Activated naive CD4-positive, alpha-beta T cell treated with anti-CD3 and anti-CD28 coated beads, Interleukin-2, amount 10 ng/mL, durations not matched to agents 7 days and 5 days (primary cell): Measurements from ENCODE around the gene PNN.
"Not testable (repeated sequence)": the region's sequence is repeated elsewhere in the genome, so short reads cannot be mapped to it uniquely, and the experiment has no call there.

ENCODE experiments used
- CTCF ChIA-PET: fragments of 350-600 bp; sonication (Branson Sonifier 250); formaldehyde crosslinking; loops from one replicate; lab custom pipeline; 2021; ENCODE audit warnings: antibody characterized with exemption; lab: Charles Lee
- DNase-seq: peaks from one replicate; pipeline ENCODE4 v3.0.0-alpha.2; 2020
- H3K27ac Mint-ChIP-seq: one replicate; pipeline ENCODE4 v1.8.0; 2021; ENCODE audit warnings: mild to moderate bottlenecking, moderate library complexity, mixed read lengths
- H3K27me3 Mint-ChIP-seq: one replicate; pipeline ENCODE4 v1.8.0; 2021; ENCODE audit warnings: mild to moderate bottlenecking, mixed read lengths
- H3K36me3 Mint-ChIP-seq: one replicate; pipeline ENCODE4 v1.8.0; 2021; ENCODE audit warnings: mixed read lengths
- H3K4me1 Mint-ChIP-seq: one replicate; pipeline ENCODE4 v1.8.0; 2021; ENCODE audit warnings: mixed read lengths
- H3K4me3 Mint-ChIP-seq: one replicate; pipeline ENCODE4 v1.8.0; 2021; ENCODE audit warnings: mild to moderate bottlenecking, moderate library complexity, mixed read lengths
- H3K9me3 Mint-ChIP-seq: one replicate; pipeline ENCODE4 v1.8.0; 2021; ENCODE audit warnings: mixed read lengths

Gene PNN

GRCh38 chr14:39173198-39173597 lies 1.9 kb upstream of the PNN start:
- H3K4me3 Mint-ChIP-seq, result peak overlapping the region; percentile 44
- no peak for DNase-seq
- peaks cover 4% of the 10 kb centered on the region for H3K27me3 Mint-ChIP-seq
- H3K9me3 Mint-ChIP-seq, result no peaks in the 10 kb centered on the region
- CTCF ChIA-PET, result no interaction called here
- peaks cover 60% of the 10 kb centered on the region for H3K4me1 Mint-ChIP-seq
- peak overlapping the region; percentile 77 for H3K27ac Mint-ChIP-seq
- H3K36me3 Mint-ChIP-seq, result peaks cover 35% of the 10 kb centered on the region

GRCh38 chr14:39175445-39176262 lies 600 bp downstream of the PNN start:
- Mint-ChIP-seq H3K4me1 (peaks cover 63% of the 10 kb centered on the region), H3K27me3 (peaks cover 4% of the 10 kb centered on the region), H3K4me3 (peak overlapping the region; percentile 99), H3K27ac (peak overlapping the region; percentile 99), H3K9me3 (no peaks in the 10 kb centered on the region), H3K36me3 (peaks cover 40% of the 10 kb centered on the region)
- CTCF ChIA-PET, result no interaction called here
- peak; percentile 59 for DNase-seq

- Mint-ChIP-seq H3K27ac (peak overlapping the region; percentile 99), H3K36me3 (peaks cover 40% of the 10 kb centered on the region), H3K9me3 (no peaks in the 10 kb centered on the region), H3K4me3 (peak overlapping the region; percentile 99), H3K4me1 (peaks cover 56% of the 10 kb centered on the region), H3K27me3 (peaks cover 4% of the 10 kb centered on the region)
- CTCF ChIA-PET, result no interaction called here
- DNase-seq, result no peak
These were observed 1.5 kb downstream of the PNN start for GRCh38 chr14:39176263-39177167.

GRCh38 chr14:39177168-39177545 lies 2.1 kb downstream of the PNN start:
- peak overlapping the region; percentile 42 for H3K27ac Mint-ChIP-seq
- peaks cover 4% of the 10 kb centered on the region for H3K27me3 Mint-ChIP-seq
- peaks cover 40% of the 10 kb centered on the region for H3K36me3 Mint-ChIP-seq
- no peak for DNase-seq
- CTCF ChIA-PET, result no interaction called here
- H3K9me3 Mint-ChIP-seq, result no peaks in the 10 kb centered on the region
- peak overlapping the region; percentile 99 for H3K4me3 Mint-ChIP-seq
- peaks cover 51% of the 10 kb centered on the region for H3K4me1 Mint-ChIP-seq

- Mint-ChIP-seq H3K9me3 (no peaks in the 10 kb centered on the region), H3K4me3 (peak overlapping the region; percentile 7), H3K4me1 (peaks cover 52% of the 10 kb centered on the region), H3K27ac (no peak overlapping the region), H3K36me3 (peaks cover 47% of the 10 kb centered on the region), H3K27me3 (peaks cover 4% of the 10 kb centered on the region)
- CTCF ChIA-PET, result interaction anchor here (1.3 to 1.4 kb wide), 2 partner anchors 9 to 47 kb away, joined by 3 read pairs; partner anchors contain the start of gene TRAPPC6B
- DNase-seq, result no peak
These were observed 4.0 kb downstream of the PNN start for GRCh38 chr14:39179042-39179441.

- H3K4me1 Mint-ChIP-seq, result peaks cover 41% of the 10 kb centered on the region
- H3K36me3 Mint-ChIP-seq, result peaks cover 51% of the 10 kb centered on the region
- H3K27ac Mint-ChIP-seq, result no peak overlapping the region
- no peaks in the 10 kb centered on the region for H3K9me3 Mint-ChIP-seq
- no peak overlapping the region for H3K4me3 Mint-ChIP-seq
- CTCF ChIA-PET, result interaction anchor here (0.9 kb wide), 1 partner anchor 49 kb away, joined by 4 read pairs; no protein-coding TSS in a partner anchor
- H3K27me3 Mint-ChIP-seq, result no peaks in the 10 kb centered on the region
- no peak for DNase-seq
These were observed 5.5 kb downstream of the PNN start for GRCh38 chr14:39180553-39180952.

- Mint-ChIP-seq H3K4me3 (no peak overlapping the region), H3K4me1 (peaks cover 37% of the 10 kb centered on the region), H3K27ac (no peak overlapping the region), H3K27me3 (no peaks in the 10 kb centered on the region), H3K36me3 (peaks cover 45% of the 10 kb centered on the region), H3K9me3 (no peaks in the 10 kb centered on the region)
- CTCF ChIA-PET, result interaction anchor here (0.9 kb wide), 1 partner anchor 48 kb away, joined by 4 read pairs; no protein-coding TSS in a partner anchor
- DNase-seq, result no peak
These were observed 6.1 kb downstream of the PNN start for GRCh38 chr14:39181026-39181692.

GRCh38 chr14:39181693-39182047 lies 6.6 kb downstream of the PNN start:
- Mint-ChIP-seq H3K27me3 (no peaks in the 10 kb centered on the region), H3K27ac (no peak overlapping the region), H3K36me3 (peaks cover 44% of the 10 kb centered on the region), H3K4me1 (peaks cover 32% of the 10 kb centered on the region), H3K4me3 (no peak overlapping the region), H3K9me3 (no peaks in the 10 kb centered on the region)
- DNase-seq, result no peak
- CTCF ChIA-PET, result interaction anchor here (0.9 kb wide), 1 partner anchor 14 kb away, joined by 3 read pairs; no protein-coding TSS in a partner anchor

- Mint-ChIP-seq H3K4me1 (peaks cover 20% of the 10 kb centered on the region), H3K9me3 (no peaks in the 10 kb centered on the region), H3K4me3 (no peak overlapping the region), H3K27ac (peak overlapping the region; percentile 3), H3K27me3 (no peaks in the 10 kb centered on the region), H3K36me3 (peaks cover 36% of the 10 kb centered on the region)
- CTCF ChIA-PET, result interaction anchor here (0.9 kb wide), 1 partner anchor 12 kb away, joined by 3 read pairs; no protein-coding TSS in a partner anchor
- no peak for DNase-seq
These were observed 8.0 kb downstream of the PNN start for GRCh38 chr14:39182770-39183684.

- H3K36me3 Mint-ChIP-seq, result peaks cover 35% of the 10 kb centered on the region
- DNase-seq, H3K4me3 Mint-ChIP-seq, H3K27ac Mint-ChIP-seq, H3K9me3 Mint-ChIP-seq, CTCF ChIA-PET, H3K27me3 Mint-ChIP-seq: not testable (repeated sequence)
- H3K4me1 Mint-ChIP-seq, result peaks cover 14% of the 10 kb centered on the region
These were observed 8.6 kb downstream of the PNN start for GRCh38 chr14:39183685-39184003.

- H3K27ac Mint-ChIP-seq, result no peak overlapping the region
- no peaks in the 10 kb centered on the region for H3K9me3 Mint-ChIP-seq
- H3K4me1 Mint-ChIP-seq, result peaks cover 7% of the 10 kb centered on the region
- no peaks in the 10 kb centered on the region for H3K27me3 Mint-ChIP-seq
- peaks cover 26% of the 10 kb centered on the region for H3K36me3 Mint-ChIP-seq
- H3K4me3 Mint-ChIP-seq, result no peak overlapping the region
- no peak for DNase-seq
- CTCF ChIA-PET, result no interaction called here
These were observed 9.7 kb downstream of the PNN start for GRCh38 chr14:39184628-39185255.

- no peak overlapping the region for H3K27ac Mint-ChIP-seq
- no peaks in the 10 kb centered on the region for H3K9me3 Mint-ChIP-seq
- H3K4me1 Mint-ChIP-seq, result peaks cover 7% of the 10 kb centered on the region
- H3K36me3 Mint-ChIP-seq, result peaks cover 23% of the 10 kb centered on the region
- no peaks in the 10 kb centered on the region for H3K27me3 Mint-ChIP-seq
- DNase-seq, result no peak
- CTCF ChIA-PET, result no interaction called here
- H3K4me3 Mint-ChIP-seq, result no peak overlapping the region
These were observed 10.4 kb downstream of the PNN start for GRCh38 chr14:39185256-39186049.
